Mesenchymal stem cell (in vitro differentiated cells and primary cell): ENCODE results near the gene NR4A1.

Experiments
- DNase-seq: peaks from one replicate; pipeline ENCODE4 v3.0.0-alpha.2; 2013
- H2AFZ ChIP-seq: one replicate; pipeline ENCODE4 v1.6.1; 2013; ENCODE audit warnings: low read depth, mild to moderate bottlenecking, control low read depth, inconsistent platforms, low read length, moderate library complexity
- H2AK5ac ChIP-seq: 2 replicates; pipeline ENCODE4 v1.6.1; 2013; ENCODE audit warnings: low read length, moderate library complexity, mild to moderate bottlenecking, inconsistent platforms; ENCODE audit not compliant: severe bottlenecking
- H2BK120ac ChIP-seq: one replicate; pipeline ENCODE4 v1.6.1; 2013; ENCODE audit warnings: low read depth, mild to moderate bottlenecking, inconsistent platforms, low read length, moderate library complexity
- H2BK12ac ChIP-seq, 2 experiments: one replicate each; pipeline ENCODE4 v1.6.1; 2013; ENCODE audit warnings: inconsistent platforms in 2 of 2, low read length in 2 of 2, mild to moderate bottlenecking in 2 of 2, moderate library complexity in 2 of 2, control low read depth in 1 of 2
- H2BK15ac ChIP-seq: one replicate; pipeline ENCODE4 v1.6.1; 2013; ENCODE audit warnings: mild to moderate bottlenecking, low read depth, inconsistent platforms; ENCODE audit not compliant: poor library complexity, severe bottlenecking
- H2BK5ac ChIP-seq: 2 replicates; pipeline ENCODE4 v1.6.1; 2013; ENCODE audit warnings: low read depth, mild to moderate bottlenecking, low read length, control low read depth, inconsistent platforms; ENCODE audit not compliant: poor library complexity, severe bottlenecking
- H3K14ac ChIP-seq, 2 experiments: one replicate each; pipeline ENCODE4 v1.6.1; 2013; ENCODE audit warnings: inconsistent platforms in 2 of 2, low read length in 2 of 2, control low read depth in 1 of 2, mild to moderate bottlenecking in 1 of 2, moderate library complexity in 1 of 2
- H3K18ac ChIP-seq, 2 experiments: one replicate each; pipeline ENCODE4 v1.6.1; 2013; ENCODE audit warnings: inconsistent platforms in 2 of 2, low read length in 2 of 2, control low read depth in 1 of 2, low read depth in 1 of 2, mild to moderate bottlenecking in 1 of 2
- H3K23ac ChIP-seq, 2 experiments: one replicate each; pipeline ENCODE4 v1.6.1; 2013; ENCODE audit warnings: inconsistent platforms in 2 of 2, low read length in 2 of 2, mild to moderate bottlenecking in 2 of 2, moderate library complexity in 2 of 2, control low read depth in 1 of 2
- H3K27ac ChIP-seq: 2 replicates; pipeline ENCODE4 v1.5.1; 2013; ENCODE audit warnings: mild to moderate bottlenecking, moderate library complexity, low read length, control low read depth, inconsistent platforms; ENCODE audit not compliant: poor library complexity, severe bottlenecking
- H3K27me3 ChIP-seq, 2 experiments: 2 replicates each; pipeline versions ENCODE4 v1.6.1 to v1.7.0; 2013; ENCODE audit warnings: low read length in 2 of 2, mild to moderate bottlenecking in 2 of 2, moderate library complexity in 2 of 2, control low read depth in 1 of 2, inconsistent platforms in 1 of 2; ENCODE audit not compliant: control insufficient read depth in 1 of 2, insufficient read depth in 1 of 2
- H3K36me3 ChIP-seq, 2 experiments: 2 replicates each; pipeline versions ENCODE4 v1.6.1 to v1.7.0; 2013; ENCODE audit warnings: low read length in 2 of 2, control low read depth in 1 of 2, inconsistent platforms in 1 of 2, low read depth in 1 of 2, mild to moderate bottlenecking in 1 of 2; ENCODE audit not compliant: insufficient read depth in 2 of 2, control insufficient read depth in 1 of 2
- H3K4ac ChIP-seq, 2 experiments: one replicate each; pipeline ENCODE4 v1.6.1; 2013; ENCODE audit warnings: inconsistent platforms in 2 of 2, low read length in 2 of 2, mild to moderate bottlenecking in 2 of 2, moderate library complexity in 2 of 2, control low read depth in 1 of 2, low read depth in 1 of 2
- H3K4me1 ChIP-seq: 2 replicates; pipeline ENCODE4 v1.6.1; 2013; ENCODE audit warnings: low read depth, low read length, control low read depth; ENCODE audit not compliant: control insufficient read depth, insufficient read depth
- H3K4me2 ChIP-seq: 2 replicates; pipeline ENCODE4 v1.6.1; 2013; ENCODE audit warnings: low read length, mild to moderate bottlenecking, inconsistent platforms; ENCODE audit not compliant: poor library complexity, severe bottlenecking
- H3K4me3 ChIP-seq, 2 experiments: 2 replicates each; pipeline versions ENCODE4 v1.5.1 to v1.7.0; 2013; ENCODE audit warnings: low read length in 2 of 2, mild to moderate bottlenecking in 2 of 2, control low read depth in 1 of 2, low read depth in 1 of 2; ENCODE audit not compliant: insufficient read depth in 1 of 2
- H3K79me1 ChIP-seq: replicated peaks from 2 replicates; pipeline ENCODE4 v1.6.1; 2013; ENCODE audit warnings: mild to moderate bottlenecking, control low read depth, low read length, inconsistent platforms; ENCODE audit not compliant: poor library complexity, severe bottlenecking
- H3K9ac ChIP-seq: 2 replicates; pipeline ENCODE4 v1.7.0; 2013; ENCODE audit warnings: mild to moderate bottlenecking, low read length, moderate library complexity
- H3K9me3 ChIP-seq: 2 replicates; pipeline ENCODE4 v1.7.0; 2013; ENCODE audit warnings: mild to moderate bottlenecking, low read length; ENCODE audit not compliant: control insufficient read depth
- H4K8ac ChIP-seq: one replicate; pipeline ENCODE4 v1.6.1; 2013; ENCODE audit warnings: inconsistent platforms, mild to moderate bottlenecking, low read length, moderate library complexity
- H4K91ac ChIP-seq: one replicate; pipeline ENCODE4 v1.6.1; 2013; ENCODE audit warnings: mild to moderate bottlenecking, low read length, inconsistent platforms
- WGBS: methylation state at CpG from one replicate; pipeline ENCODE4 v1.1.7; 2013; ENCODE audit warnings: mixed read lengths; 5-methylcytosine and 5-hydroxymethylcytosine counted together

NR4A1 gene

GRCh38 chr12:52042706-52043385 lies 8.4 kb upstream of the NR4A1 start:
- Histone ChIP-seq H3K4me2 (no peak overlapping the region), H4K91ac (no peak overlapping the region), H2AK5ac (no peak overlapping the region), H3K4me3 (no peak overlapping the region), H3K4me1 (no peaks in the 10 kb centered on the region), H3K9me3 (no peaks in the 10 kb centered on the region), H4K8ac (no peak overlapping the region), H3K79me1 (no peaks in the 10 kb centered on the region), H3K14ac (no peak overlapping the region), H2BK12ac (no peak overlapping the region), H2BK15ac (no peak overlapping the region), H3K18ac (no peak overlapping the region), H3K9ac (no peak overlapping the region), H3K23ac (no peak overlapping the region), H2BK5ac (no peak overlapping the region), H3K27ac (no peak overlapping the region), H3K4ac (no peak overlapping the region), H3K27me3 (no peaks in the 10 kb centered on the region), H3K36me3 (no peaks in the 10 kb centered on the region), H2AFZ (no peak overlapping the region), H2BK120ac (no peak overlapping the region)
- 94% methylated on average over 3 of the region's 8 CpGs for WGBS
- no peak for DNase-seq

GRCh38 chr12:52043386-52044212 lies 7.6 kb upstream of the NR4A1 start:
- H3K79me1 ChIP-seq, result no peaks in the 10 kb centered on the region
- no peaks in the 10 kb centered on the region for H3K27me3 ChIP-seq
- H2BK120ac ChIP-seq, result no peak overlapping the region
- H2AK5ac ChIP-seq, result no peak overlapping the region
- no peaks in the 10 kb centered on the region for H3K4me1 ChIP-seq
- 82% methylated on average over 21 of the region's 21 CpGs for WGBS
- H4K91ac ChIP-seq, result no peak overlapping the region
- H3K23ac ChIP-seq, result no peak overlapping the region
- no peak overlapping the region for H2BK15ac ChIP-seq
- no peak overlapping the region for H3K18ac ChIP-seq
- no peaks in the 10 kb centered on the region for H3K9me3 ChIP-seq
- no peak overlapping the region for H3K4me3 ChIP-seq
- no peak overlapping the region for H3K27ac ChIP-seq
- H3K4me2 ChIP-seq, result no peak overlapping the region
- H3K36me3 ChIP-seq, result no peaks in the 10 kb centered on the region
- H4K8ac ChIP-seq, result no peak overlapping the region
- H2BK5ac ChIP-seq, result no peak overlapping the region
- H2AFZ ChIP-seq, result no peak overlapping the region
- no peak overlapping the region for H2BK12ac ChIP-seq
- peak overlapping the region; percentile 74 for H3K9ac ChIP-seq
- no peak overlapping the region for H3K4ac ChIP-seq
- DNase-seq, result no peak
- H3K14ac ChIP-seq, result no peak overlapping the region

- Histone ChIP-seq H3K4me2 (no peak overlapping the region), H3K79me1 (no peaks in the 10 kb centered on the region), H3K4me1 (no peaks in the 10 kb centered on the region), H2BK15ac (no peak overlapping the region), H2BK12ac (no peak overlapping the region), H4K8ac (no peak overlapping the region), H2BK120ac (no peak overlapping the region), H3K36me3 (no peaks in the 10 kb centered on the region), H2BK5ac (no peak overlapping the region), H2AK5ac (no peak overlapping the region), H3K18ac (no peak overlapping the region), H3K14ac (no peak overlapping the region), H3K27me3 (no peaks in the 10 kb centered on the region), H3K27ac (no peak overlapping the region), H4K91ac (no peak overlapping the region), H3K4me3 (peak overlapping the region in 1 of 2 experiments; percentile 50), H3K9ac (peak overlapping the region; percentile 74), H3K23ac (no peak overlapping the region), H3K4ac (no peak overlapping the region), H3K9me3 (no peaks in the 10 kb centered on the region), H2AFZ (no peak overlapping the region)
- 89% methylated on average over 18 of the region's 18 CpGs for WGBS
- DNase-seq, result no peak
These were observed 6.8 kb upstream of the NR4A1 start for GRCh38 chr12:52044292-52044983.

- Histone ChIP-seq H3K9ac (peak overlapping the region; percentile 74), H3K27me3 (no peaks in the 10 kb centered on the region), H2BK120ac (no peak overlapping the region), H2BK15ac (no peak overlapping the region), H3K79me1 (no peaks in the 10 kb centered on the region), H4K8ac (peak overlapping the region; percentile 4), H3K18ac (no peak overlapping the region), H2AK5ac (no peak overlapping the region), H3K27ac (no peak overlapping the region), H2BK12ac (no peak overlapping the region), H4K91ac (no peak overlapping the region), H3K4me1 (peaks cover 8% of the 10 kb centered on the region), H3K14ac (peak overlapping the region in 1 of 2 experiments; percentile 44), H2BK5ac (no peak overlapping the region), H3K9me3 (no peaks in the 10 kb centered on the region), H3K4me3 (no peak overlapping the region), H3K4me2 (no peak overlapping the region), H2AFZ (no peak overlapping the region), H3K36me3 (no peaks in the 10 kb centered on the region), H3K23ac (no peak overlapping the region), H3K4ac (peak overlapping the region in 1 of 2 experiments; percentile 3)
- WGBS, result 55% methylated on average over 3 of the region's 4 CpGs
- no peak for DNase-seq
These were observed 5.4 kb upstream of the NR4A1 start for GRCh38 chr12:52045794-52046199.
